Measurements from ENCODE around the gene GARIN5A.

GRCh38 chr19:50495020-50495531, 18.4 kb upstream of the GARIN5A start:
- TF ChIP-seq CTCF (conservative IDR thresholded peaks at IDR 0.05) (no peak), EZH2 (IDR thresholded peaks at IDR 0.05; ENCODE audit: low read depth) (no peak)

Measured in PC-9 (cell line).